HEK293 (cell line): Measurements from ENCODE around the gene SSTR5.

ENCODE experiments used
- TCF7L2 ChIP-seq: IDR thresholded peaks from 2 replicates; pipeline ENCODE4 v1.6.1; 2011; ENCODE audit warnings: low read depth, mild to moderate bottlenecking, inconsistent platforms, low read length, moderate library complexity, borderline replicate concordance
- ZNF302 ChIP-seq: fragments of 450-650 bp; formaldehyde crosslinking; IDR thresholded peaks from 2 replicates; pipeline ENCODE4 v1.5.1; 2016; ENCODE audit warnings: missing biosample characterization, missing genetic modification characterization, low read depth
- ZNF580 ChIP-seq: fragments of 450-650 bp; formaldehyde crosslinking; IDR thresholded peaks from 2 replicates; pipeline ENCODE4 v1.5.1; 2016; ENCODE audit warnings: missing biosample characterization, missing genetic modification characterization

DNA sequence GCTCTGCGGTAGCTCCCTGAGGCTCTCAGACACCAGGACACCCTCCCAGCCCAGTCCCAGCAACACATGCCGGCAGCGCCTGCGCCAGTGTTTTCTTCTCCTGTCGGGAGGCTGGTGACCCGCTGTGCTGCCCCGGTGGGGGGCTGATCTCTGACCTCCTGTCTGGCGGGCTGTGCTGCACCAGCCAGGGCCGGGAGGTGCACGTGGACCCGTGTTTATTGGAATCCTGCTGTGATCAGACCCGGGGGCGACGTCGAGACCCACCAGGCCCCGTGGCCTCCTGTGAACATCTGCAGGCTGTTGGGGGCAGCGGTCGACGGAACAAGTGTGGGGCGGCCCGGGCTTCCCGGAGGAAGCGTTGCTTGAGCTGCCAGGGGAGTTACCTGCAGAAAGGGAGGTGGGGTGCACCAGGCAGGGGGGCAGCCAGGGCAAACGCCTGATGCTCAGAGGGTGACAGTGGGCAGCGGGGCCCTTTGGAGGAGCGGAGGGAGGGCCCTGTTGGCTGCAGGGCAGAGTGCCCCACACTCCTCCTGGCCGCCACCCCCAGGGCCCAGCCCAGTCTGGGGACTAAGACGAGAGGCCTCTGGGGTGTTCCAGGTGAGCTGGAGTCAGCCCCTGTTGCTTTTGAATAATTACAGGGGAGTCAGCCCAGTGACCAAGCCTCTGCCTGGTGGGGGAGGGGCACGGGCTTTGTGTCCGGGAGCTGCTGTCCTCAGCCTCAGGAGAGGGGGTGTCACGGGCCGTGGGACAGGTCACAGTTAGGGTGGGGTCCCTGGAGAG, 2.3 kb upstream of the SSTR5 start:
- TF ChIP-seq ZNF580 (tag by site-specific recombination) (no peak), ZNF302 (tag by site-specific recombination) (no peak), TCF7L2 (no peak)
